ENCODE results near the gene PON2. TPM values are rescaled to one million over a fixed set of nuclear protein-coding genes. Genes with fewer than 3 reads are reported as not detected.
"Not testable (repeated sequence)": the region's sequence is repeated elsewhere in the genome, so short reads cannot be mapped to it uniquely, and the experiment has no call there.

Gene PON2
- 195 and 220 TPM in 2 replicates for total RNA-seq

DNA sequence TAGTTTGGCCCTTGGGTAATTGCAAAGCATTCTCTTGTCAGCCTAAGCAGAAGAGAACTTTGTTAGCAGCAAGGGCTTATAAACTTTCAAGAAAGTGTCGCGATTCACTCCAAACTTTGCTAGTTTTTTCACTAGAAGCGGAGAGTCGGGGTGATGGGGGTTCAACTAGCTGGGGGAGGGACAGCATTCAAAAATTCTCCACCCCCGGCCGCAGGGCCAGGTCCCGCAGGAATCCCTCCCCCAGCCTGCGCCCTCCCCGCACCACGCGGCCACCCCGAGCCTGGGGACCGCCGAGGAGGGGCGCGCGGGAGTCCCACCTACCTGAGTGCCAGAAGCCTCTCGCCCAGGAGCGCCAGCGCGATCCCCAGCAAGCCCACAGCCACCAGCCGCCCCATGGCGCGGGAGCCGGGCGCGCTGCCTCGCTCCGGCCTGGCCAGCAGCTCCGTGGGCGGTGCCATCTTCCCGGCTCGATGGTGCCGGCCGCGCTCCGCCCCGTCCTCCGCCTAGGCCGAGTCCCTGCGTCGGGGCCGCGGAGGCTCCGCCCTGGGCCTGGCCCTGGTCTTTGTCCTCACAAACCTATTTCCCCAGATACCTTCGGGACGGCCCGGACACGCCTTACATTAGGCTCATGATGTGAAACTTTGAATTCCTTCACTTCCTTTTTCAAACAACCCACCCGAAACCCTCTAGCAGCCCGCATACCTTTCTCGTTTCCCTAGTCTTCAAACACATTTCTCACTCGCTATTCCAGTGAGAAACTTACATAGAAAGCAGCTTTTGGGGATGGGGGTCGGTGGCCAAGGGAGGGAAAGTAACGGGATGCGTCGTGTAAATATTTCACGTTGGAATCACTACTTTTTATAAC is at the start of gene PON2:
Gene PON2 (minus strand): TSS at position 472 of the 865 bp plus-strand sequence. CDS start 77 bp downstream, at position 395.
- peak; percentile 25 for DNase-seq (ENCODE audit: extremely low read depth, low read depth, low spot score)

DNA sequence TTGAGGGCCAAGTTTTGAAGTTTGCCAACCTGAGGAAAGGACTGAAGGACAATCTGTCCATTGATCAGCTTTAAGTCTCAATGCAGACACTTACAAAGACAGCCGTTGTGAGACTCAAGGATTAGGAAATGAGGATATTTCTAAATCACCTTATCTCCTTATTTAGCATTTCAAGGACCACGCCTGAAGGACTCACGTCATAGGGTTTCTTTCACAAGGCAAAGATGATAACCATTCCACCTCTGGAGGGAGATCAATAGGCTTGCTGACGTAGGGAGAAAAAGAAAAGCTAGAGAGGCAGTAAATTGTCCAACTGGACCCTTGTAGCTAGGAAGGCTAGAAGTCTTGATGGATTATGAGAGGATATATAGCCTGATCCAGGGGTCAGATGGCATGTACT is 47.6 kb upstream of the PON2 start:
- DNase-seq (ENCODE audit: extremely low read depth, low read depth, low spot score): no peak

DNA sequence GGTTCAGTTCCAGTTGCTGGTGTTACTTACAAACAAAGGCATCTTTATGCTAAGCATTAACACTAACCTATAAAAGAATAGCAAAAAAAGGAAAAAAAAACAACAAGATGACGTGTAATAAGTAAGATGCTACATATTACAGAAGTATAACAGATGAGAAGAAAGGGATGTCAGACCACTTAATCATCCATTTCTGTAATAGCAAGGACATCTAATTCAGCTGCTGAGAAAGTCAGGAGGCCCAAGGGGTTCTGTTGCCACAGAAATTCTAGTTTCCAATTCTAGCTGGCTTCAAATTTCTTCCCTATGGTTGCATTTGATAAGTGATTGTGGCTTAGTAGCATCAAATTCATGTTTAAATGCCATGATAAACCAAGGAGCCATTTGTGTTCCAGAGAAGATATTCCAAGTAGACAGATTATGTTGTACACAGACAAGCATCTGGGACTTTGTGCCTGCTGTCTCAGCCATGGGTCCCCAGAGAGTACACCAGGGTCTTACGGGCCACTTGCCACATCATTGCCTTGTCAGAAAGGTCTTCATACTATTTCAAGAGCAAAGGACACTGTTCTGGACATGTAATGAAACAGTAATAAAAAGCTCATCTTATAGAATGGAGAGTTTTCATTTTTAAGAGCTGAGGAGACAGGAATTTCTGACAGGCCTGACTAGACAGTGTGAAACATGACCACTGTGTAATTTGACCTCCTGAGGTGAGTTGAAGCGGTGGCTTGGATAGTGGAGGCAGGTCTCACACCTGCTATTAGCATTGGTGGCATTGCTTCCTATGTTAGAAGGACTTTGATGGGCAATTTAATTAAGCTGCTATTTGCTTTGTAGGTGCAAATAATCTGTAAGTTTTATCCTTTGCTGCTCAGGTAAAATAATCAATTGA is 46.7 kb upstream of the PON2 start:
- no peak for DNase-seq (ENCODE audit: extremely low read depth, low read depth, low spot score)

DNA sequence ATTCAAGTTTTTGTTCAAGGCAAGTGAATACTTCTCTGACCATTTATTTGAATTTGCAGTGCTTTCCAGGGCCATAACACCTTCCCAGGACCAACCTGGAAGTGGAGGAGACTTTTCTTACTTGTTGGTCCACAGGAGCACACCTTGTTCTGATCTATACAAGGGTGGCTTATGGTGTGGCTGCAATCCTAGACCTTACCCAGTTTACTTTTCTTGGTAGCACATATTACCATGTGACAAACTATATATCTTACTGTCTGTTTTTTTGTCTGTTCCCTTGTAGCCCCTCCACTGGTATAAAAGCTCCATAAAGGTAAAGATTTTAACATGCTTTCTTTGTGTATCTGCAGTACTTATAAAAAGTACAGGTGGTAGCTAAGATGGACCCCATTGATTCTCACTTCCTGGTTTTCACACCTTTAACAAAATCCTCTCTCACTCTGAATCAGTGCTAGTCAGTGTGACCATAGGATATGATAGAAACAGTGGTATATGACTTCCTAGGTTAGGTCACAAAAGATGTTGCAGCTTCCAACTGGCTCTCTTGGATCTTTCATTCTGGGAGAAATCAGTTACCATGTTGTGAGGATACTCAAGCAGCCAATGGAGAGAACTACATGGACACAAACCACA is 45.3 kb upstream of the PON2 start:
- no peak for DNase-seq (ENCODE audit: extremely low read depth, low read depth, low spot score)

DNA sequence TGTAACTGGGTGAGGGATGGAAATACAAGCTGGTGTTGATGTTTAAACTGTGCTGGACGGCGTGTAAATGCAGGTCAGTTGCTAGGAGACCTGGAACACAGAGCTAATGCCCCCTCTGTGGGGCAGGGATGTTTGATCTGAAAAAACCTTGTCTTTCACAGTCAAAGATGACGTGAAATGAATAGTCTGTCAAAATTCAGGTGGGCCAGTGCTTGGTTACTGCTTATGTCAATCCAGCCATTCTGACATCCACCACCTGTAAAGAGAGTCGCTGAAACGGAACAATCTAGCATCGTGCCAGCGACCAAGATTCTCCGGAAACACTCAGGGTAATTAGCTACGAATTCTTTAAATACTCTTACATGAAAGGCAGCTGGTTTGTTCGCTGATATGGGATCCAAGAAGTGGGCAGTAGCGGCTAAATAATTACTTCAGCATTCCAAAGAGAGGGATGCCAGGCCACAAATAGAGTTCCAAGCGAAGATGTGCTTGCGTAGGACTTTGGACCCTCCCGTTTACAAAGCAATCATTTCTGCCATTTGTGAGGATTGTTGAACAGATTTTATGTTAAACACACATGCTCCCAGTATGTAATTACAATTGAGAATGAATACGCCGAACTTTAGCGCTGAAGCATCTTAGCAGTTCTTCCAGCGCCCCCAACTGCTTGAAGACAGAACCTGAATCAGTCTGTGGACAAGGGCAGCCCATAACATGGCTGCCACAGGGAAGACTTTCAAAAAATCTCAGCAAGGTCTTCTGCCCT is 43.6 kb upstream of the PON2 start:
- no peak for DNase-seq (ENCODE audit: extremely low read depth, low read depth, low spot score)

DNA sequence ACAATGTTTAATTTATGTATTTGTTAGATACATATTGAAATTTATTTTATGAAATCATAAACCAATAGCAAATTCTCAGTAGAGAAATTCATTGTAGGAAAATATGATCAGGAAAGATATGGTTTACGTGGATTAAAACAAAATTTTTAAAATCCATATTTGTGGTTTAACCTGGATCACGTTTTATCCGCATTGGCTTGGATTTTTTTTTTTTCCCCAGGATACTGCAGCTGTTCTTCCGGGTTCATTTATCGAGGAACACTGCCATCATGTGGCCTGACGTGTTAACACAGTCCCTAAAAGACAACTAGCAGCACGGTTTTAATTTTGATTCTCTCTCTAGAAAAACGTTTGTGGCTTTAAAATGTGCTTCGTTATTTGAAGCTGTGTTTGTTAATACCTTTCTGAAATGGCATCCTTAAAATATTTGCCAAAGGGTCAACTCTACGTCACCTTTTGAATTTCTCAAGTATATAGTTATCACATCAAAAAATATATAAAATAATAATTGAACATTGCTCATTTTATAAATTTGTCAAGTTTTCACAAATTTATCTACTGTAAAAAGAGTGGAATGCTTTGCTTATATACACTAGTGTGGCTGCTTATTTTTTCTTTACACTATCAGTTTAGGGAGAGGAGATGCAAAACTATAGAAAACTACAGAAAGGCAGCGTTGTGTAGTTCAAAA is 42.2 kb upstream of the PON2 start:
- DNase-seq (ENCODE audit: extremely low read depth, low read depth, low spot score): peak; percentile 57

DNA sequence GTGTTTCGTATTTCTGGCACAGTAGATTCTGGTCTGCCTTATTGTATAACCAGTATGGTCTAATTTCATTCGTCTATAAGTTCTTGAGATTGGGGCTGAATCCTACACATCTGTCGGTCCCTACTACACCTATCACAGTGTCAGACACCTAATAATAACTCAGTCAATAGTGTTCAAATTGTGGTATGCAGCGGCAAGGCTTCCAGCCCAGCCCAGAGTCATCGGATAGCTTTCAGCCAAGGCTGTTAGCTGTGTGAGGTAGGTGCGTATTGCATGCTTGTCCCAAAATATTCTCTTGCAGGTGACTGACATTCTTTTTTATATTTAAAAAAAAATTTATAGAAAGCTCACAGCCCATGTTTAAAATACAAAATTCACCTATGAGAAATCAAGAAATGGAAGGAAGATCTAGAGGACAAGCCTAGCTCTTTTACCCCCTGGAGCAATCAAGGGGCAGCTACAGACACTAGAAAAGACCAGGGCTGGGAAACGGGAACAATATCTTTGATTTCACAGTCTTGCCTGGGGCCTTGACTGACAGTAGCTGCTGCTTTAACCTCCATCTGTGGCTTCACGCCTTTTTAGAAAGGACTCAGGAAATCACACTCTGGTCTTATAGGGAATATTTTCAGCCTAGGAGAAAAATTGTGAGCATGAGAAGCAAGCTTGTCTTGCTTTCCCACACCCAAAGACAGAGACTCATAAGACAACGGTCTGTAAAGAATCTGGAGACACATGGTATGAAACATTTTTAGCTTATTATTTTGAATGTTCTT is 41.4 kb upstream of the PON2 start:
- DNase-seq (ENCODE audit: extremely low read depth, low read depth, low spot score): no peak

DNA sequence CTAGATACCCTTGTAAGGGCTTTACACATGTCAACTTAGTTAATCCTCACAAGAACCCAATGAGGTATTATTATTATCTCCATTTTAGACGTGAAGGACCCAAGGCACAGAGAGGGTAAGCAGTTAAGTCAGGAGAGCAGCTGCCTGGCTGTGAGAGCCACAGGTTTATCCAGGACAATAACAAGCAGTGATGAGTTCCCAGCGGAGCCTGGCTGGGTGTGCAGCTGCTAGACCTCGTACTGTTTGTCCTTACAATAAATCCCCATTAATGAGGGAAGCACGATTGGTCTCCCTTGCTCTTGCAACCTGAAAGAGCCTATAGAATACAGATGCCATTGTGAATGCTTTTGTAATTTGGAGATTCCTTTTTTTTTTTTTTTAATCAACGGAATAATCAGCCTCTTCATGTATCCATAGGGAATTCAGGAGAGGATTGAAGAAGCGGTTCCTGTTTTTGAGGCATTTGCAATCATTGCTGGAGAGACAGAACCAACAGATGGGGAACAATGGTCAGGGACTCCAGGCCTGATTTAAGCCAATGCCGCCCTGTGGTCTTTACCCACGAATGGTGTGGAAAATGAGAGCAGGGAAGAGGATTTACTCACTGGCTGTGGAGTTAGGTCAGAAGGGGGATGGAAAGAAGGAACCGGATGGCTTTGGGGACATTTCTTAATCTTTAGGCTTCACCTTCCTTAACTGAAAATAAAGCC is 38.6 kb upstream of the PON2 start:
- no peak for DNase-seq (ENCODE audit: extremely low read depth, low read depth, low spot score)

DNA sequence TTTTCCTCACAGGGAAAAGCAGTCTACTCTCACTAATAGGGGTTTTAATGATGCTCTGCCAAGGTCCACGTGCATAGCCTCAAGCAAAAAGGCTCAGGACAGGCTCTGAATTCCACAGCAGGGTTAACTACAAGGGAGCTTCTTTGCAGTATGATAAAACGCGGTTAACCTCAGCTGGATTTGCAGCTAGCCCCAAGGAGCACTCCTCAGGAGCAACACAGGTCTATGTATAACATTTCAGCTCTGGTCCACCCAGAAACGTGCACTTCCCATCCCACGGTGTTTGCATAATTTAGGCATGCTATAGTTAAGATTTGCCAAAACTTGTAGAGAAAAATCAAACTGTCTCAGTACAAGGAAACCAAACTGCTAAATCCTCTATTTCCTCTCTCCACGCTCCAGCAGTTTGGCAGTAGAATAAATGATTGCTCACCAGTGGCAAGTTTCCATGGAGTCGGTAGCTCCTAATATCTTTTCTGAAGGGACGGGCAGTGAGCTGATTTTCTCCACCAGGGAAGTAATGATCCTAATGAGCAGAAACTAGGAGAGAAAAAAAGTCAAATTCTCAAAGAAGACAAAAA is 37.8 kb upstream of the PON2 start:
- no peak for DNase-seq (ENCODE audit: extremely low read depth, low read depth, low spot score)

DNA sequence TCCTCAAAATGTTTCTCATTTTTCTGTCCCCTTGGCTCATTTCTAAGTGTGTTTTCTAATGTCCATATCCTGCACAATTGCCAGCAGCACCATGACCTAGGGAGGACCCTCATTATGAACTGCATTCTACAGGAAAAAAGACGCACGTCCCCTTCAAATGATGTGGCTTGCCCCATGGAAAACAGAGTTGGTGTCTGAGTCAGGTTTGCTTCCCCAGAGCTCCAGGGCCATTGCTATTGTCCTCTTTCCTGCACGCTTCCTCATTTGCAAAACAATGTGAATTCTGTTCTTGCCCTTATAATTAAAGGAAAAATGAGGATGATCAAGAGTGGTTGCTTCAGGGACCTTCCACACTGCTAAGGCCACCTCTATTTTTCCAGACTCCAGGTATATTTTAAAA is 36.2 kb upstream of the PON2 start:
- DNase-seq (ENCODE audit: extremely low read depth, low read depth, low spot score): peak; percentile 47

DNA sequence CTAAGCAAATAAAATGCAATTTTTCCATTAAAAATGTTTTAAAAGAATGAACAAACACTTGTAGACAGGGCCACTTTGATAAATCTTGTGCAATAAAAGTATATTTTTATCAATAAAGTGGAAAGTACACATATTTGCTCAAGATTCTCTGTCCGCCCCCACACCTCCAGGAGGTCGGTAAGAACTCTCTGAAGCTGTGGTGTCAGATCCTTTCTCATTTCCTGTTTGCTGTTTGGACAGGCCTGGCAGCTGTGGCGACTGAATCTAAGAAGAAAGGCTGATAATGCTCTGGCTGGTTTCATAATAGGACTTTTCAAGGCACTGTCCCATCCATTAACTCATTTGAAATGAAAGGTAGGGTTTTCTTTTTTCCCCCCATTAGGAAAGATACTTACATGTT is 35.6 kb upstream of the PON2 start:
- DNase-seq (ENCODE audit: extremely low read depth, low read depth, low spot score): peak; percentile 51

DNA sequence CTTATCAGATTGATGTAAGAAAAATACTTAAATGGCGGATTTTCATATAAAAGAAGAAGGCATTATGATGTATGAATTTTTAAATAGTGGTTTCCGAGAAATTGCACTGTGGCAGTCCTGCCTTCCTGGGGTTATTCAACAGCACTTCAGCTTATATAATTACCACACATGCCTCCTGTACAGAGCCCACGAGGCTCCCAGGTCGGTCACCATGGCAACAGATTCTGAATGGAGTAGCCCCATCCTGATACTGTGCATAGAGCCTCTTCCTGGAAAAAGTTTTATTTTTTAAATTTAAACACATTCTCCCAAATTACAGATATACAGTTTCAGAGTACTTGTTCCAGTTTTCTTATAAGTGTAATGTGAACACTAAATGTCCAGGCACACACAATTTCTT is 35.0 kb upstream of the PON2 start:
- no peak for DNase-seq (ENCODE audit: extremely low read depth, low read depth, low spot score)

DNA sequence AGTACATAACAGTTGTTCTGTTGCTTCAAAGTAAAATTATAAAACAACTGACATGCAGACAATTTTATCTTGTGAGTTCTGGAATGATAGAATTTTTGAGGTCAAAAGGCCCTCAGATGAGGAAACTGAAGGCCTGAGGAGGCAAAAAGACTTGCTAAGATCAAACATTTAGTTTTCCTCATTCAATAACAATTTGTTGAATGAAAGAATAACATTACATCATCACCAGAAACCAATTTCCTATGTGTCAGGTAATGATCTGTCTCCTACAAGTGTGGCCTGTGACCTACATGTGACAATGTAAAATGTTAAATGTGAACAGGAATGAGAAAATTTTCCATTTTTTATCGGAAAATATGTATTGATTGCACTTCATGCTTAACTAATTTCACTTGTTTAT is 34.4 kb upstream of the PON2 start:
- DNase-seq (ENCODE audit: extremely low read depth, low read depth, low spot score): no peak

DNA sequence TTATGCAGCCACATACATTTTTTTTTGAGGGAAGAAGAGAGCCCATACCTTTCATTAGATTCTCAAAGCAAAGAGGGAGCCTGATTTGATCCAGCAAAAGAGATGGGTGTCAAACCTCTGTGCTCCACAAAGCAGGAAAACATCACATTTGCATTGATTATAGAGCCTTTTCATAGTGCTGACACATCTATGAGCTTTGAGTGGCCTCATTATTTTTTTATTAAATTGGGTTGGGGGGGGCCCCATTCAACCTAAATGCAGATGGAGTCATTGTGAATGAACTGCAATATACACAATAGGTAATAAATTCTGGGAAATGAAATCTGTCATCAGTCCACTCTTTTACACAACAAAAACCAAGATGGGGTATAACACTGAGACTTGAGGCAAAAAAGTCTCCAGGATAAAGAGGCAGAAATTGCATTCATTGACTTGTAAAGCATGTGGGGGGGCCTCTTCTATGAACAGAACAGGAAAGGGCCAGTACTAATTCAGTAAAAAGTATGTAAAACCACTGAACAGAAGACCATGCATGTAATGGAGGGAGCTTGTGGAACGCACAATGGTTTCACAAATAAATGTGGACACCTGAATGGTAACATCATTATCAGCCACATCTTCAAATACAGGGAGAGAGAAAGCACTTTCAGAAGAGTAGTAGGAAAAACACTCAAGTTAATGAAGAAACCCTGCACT is 33.2 kb upstream of the PON2 start:
- DNase-seq (ENCODE audit: extremely low read depth, low read depth, low spot score): no peak

DNA sequence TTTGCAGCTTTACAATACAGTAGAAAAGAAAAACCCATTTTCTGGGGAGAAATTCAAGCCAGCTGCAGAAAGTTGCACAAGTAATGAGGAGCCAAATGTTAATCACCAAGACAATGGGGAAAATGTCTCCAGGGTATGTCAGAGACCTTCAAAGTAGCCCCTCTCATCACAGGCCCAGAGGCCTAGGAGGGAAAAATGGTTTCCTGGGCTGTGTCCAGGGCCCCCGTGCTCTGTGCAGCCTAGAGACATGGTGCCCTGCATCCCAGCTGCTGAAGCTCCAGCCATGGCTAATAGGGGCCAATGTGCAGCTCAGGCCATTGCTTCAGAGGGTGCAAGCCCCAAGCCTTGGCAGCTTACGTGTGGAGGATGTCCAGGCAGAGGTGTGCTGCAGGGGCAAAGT is 25.8 kb upstream of the PON2 start:
- DNase-seq (ENCODE audit: extremely low read depth, low read depth, low spot score): not testable (repeated sequence)

DNA sequence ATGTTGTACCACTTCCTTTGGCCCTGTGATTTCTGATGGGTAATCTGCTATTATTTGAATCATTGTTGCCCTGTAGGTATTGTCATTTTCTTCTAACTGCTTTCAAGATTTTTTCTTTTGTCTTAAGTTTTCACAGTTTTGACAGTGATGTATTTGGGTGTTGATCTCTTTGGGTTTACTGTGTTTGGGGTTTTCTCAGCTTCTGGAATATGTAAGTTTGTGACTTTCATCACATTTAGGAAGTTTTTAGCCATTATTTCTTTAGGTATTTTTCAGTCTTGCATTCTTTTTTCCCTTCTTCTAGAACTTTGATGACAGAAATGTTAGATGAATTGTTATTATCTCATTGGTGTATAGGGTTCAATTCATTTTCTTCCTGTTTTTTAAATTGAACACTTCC is 23.1 kb upstream of the PON2 start:
- DNase-seq (ENCODE audit: extremely low read depth, low read depth, low spot score): no peak

DNA sequence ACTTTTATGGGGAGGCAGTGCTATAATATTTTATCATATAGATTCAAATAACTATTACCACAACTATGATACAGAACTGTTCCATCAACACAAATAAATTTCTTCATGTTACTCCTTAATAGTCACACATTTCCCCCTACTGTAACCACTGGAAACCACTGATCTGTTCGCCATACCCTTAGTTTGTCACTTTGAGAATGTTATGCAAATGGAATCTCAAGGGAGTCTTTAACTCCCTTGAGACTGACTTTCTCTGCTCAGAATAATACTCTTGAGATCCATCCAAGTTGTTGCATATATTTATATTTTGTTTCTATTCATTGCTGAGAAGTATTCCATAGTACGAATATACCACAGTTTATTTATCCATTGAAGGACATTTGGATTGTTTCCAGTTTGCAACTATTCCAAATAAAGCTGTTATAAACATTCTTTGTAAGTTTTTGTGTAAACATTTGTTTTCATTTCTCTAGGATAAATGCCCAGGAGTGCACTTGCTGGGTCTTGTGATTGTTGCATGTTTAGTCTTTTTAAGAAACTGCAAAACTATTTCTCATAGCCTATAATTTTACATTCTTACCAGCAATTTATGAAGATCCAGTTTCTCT is 19.7 kb upstream of the PON2 start:
- no peak for DNase-seq (ENCODE audit: extremely low read depth, low read depth, low spot score)
